Keratinocyte (primary cell): ENCODE measurements around the gene KLHL29. TPM values are rescaled to one million over a fixed set of nuclear protein-coding genes. Genes with fewer than 3 reads are reported as not detected.

Source experiments
- DNase-seq: peaks from one replicate; pipeline ENCODE4 v3.0.0-alpha.2; 2011; ENCODE audit warnings: low read depth, missing footprints, low spot score
- FAIRE-seq: peaks from 2 replicates; lab custom pipeline; 2011; peaks lifted over from hg19 to GRCh38; lab: Jason Lieb, UNC
- H2AFZ ChIP-seq: 2 replicates; pipeline ENCODE4 v1.6.0; 2012; ENCODE audit warnings: low read length, control low read depth, inconsistent platforms; ENCODE audit not compliant: control insufficient read depth
- H3K27ac ChIP-seq: 2 replicates; pipeline ENCODE4 v1.5.1; 2011; ENCODE audit warnings: low read length; ENCODE audit not compliant: control insufficient read depth, insufficient read depth
- H3K27me3 ChIP-seq: 3 replicates; pipeline ENCODE4 v1.6.0; 2011; ENCODE audit warnings: low read length; ENCODE audit not compliant: control insufficient read depth, insufficient read depth; ENCODE audit errors: extremely low read depth
- H3K36me3 ChIP-seq, 2 experiments: 2 replicates in 1 of 2; 3 replicates in 1 of 2; pipeline ENCODE4 v1.5.1; 2011; ENCODE audit warnings: low read length in 2 of 2, mild to moderate bottlenecking in 1 of 2; ENCODE audit not compliant: control insufficient read depth in 2 of 2, insufficient read depth in 2 of 2; ENCODE audit errors: extremely low read depth in 1 of 2
- H3K4me1 ChIP-seq: 3 replicates; pipeline ENCODE4 v1.5.1; 2011; ENCODE audit warnings: low read length; ENCODE audit not compliant: control insufficient read depth, insufficient read depth; ENCODE audit errors: extremely low read depth
- H3K4me2 ChIP-seq: 3 replicates; pipeline ENCODE4 v1.6.0; 2011; ENCODE audit warnings: low read depth, low read length; ENCODE audit not compliant: control insufficient read depth, insufficient read depth; ENCODE audit errors: extremely low read depth
- H3K4me3 ChIP-seq, 3 experiments: fragments of 200-600 bp in 1 of 3; sonication (generic) in 1 of 3; 2 replicates in 2 of 3; 3 replicates in 1 of 3; pipeline ENCODE4 v1.5.1; 2011 to 2016; ENCODE audit warnings: low read length in 3 of 3, mild to moderate bottlenecking in 3 of 3, control low read depth in 2 of 3, inconsistent platforms in 1 of 3, low read depth in 1 of 3, mixed read lengths in 1 of 3, mixed run types in 1 of 3, moderate library complexity in 1 of 3; ENCODE audit not compliant: control insufficient read depth in 2 of 3, insufficient read depth in 2 of 3; ENCODE audit errors: extremely low read depth in 1 of 3
- H3K79me2 ChIP-seq: 2 replicates; pipeline ENCODE4 v1.6.0; 2012; ENCODE audit warnings: low read length; ENCODE audit not compliant: control insufficient read depth, insufficient read depth
- H3K9ac ChIP-seq: 3 replicates; pipeline ENCODE4 v1.6.0; 2011; ENCODE audit warnings: low read length; ENCODE audit not compliant: control insufficient read depth, insufficient read depth; ENCODE audit errors: extremely low read depth
- H3K9me1 ChIP-seq: 3 replicates; pipeline ENCODE4 v1.6.0; 2011; ENCODE audit warnings: low read length; ENCODE audit not compliant: control insufficient read depth, insufficient read depth; ENCODE audit errors: extremely low read depth
- H3K9me3 ChIP-seq: 2 replicates; pipeline ENCODE4 v1.5.1; 2012; ENCODE audit warnings: low read depth, low read length; ENCODE audit not compliant: control insufficient read depth
- H4K20me1 ChIP-seq: 3 replicates; pipeline ENCODE4 v1.6.0; 2011; ENCODE audit warnings: low read length; ENCODE audit not compliant: control insufficient read depth, insufficient read depth; ENCODE audit errors: extremely low read depth
- EZH2 ChIP-seq: IDR thresholded peaks from one replicate; pipeline ENCODE4 v1.6.1; 2012; ENCODE audit warnings: inconsistent platforms, mild to moderate bottlenecking, low read length, moderate library complexity
- dilution Hi-C: fragments of 300-500 bp; cut with MboI; formaldehyde crosslinking; loops from one replicate; pipeline ENCODE4 v1.7.0; 2020; ENCODE audit warnings: low sequenced_read_pairs; ENCODE audit not compliant: extremely low pct_ligation_motif_present
- polyA plus RNA-seq, 5 experiments: library from polyadenylated mRNA; depleted of rRNA in 3 of 5; stranded (reverse) in 3 of 5; stranded (forward) in 1 of 5; unstranded in 1 of 5; fragments of >200 nt; gene quantifications; 1 replicate in 1 of 5; 2 replicates in 3 of 5; 3 replicates in 1 of 5; pipeline versions ENCODE4 v1.2.1 to v1.2.3, GENCODE V29; 2011 to 2012; ENCODE audit warnings: missing spikeins in 2 of 5, low read depth in 1 of 5, low replicate concordance in 1 of 5
- TF ChIP-seq, protein P1 (sequence below), 3 experiments: IDR thresholded peaks in 1 of 3; conservative IDR thresholded peaks in 1 of 3; optimal IDR thresholded peaks in 1 of 3; 2 replicates in 2 of 3; 3 replicates in 1 of 3; pipeline versions ENCODE3 to v1.5.1; 2011; ENCODE audit warnings: low read length in 3 of 3, mild to moderate bottlenecking in 3 of 3, moderate library complexity in 2 of 3, control low read depth in 1 of 3, inconsistent platforms in 1 of 3; ENCODE audit not compliant: insufficient read depth in 2 of 3; ENCODE audit errors: extremely low read depth in 1 of 3

KLHL29 gene
- polyA plus RNA-seq, 1 donor (not counting 4 experiments of a cell fraction or from before 2014, with no cell fraction given), result 4.7 TPM

GRCh38 chr2:23718931-23719700 is 334.1 kb downstream of the KLHL29 start:
- H2AFZ ChIP-seq, result no peak overlapping the region
- H3K4me1 ChIP-seq, result no peaks in the 10 kb centered on the region
- no peak overlapping the region for H3K9ac ChIP-seq
- H3K4me2 ChIP-seq, result no peak overlapping the region
- FAIRE-seq (no peak), DNase-seq (no peak)
- H4K20me1 ChIP-seq, result no peaks in the 10 kb centered on the region
- no peak overlapping the region for H3K4me3 ChIP-seq
- TF ChIP-seq, protein P1, sequence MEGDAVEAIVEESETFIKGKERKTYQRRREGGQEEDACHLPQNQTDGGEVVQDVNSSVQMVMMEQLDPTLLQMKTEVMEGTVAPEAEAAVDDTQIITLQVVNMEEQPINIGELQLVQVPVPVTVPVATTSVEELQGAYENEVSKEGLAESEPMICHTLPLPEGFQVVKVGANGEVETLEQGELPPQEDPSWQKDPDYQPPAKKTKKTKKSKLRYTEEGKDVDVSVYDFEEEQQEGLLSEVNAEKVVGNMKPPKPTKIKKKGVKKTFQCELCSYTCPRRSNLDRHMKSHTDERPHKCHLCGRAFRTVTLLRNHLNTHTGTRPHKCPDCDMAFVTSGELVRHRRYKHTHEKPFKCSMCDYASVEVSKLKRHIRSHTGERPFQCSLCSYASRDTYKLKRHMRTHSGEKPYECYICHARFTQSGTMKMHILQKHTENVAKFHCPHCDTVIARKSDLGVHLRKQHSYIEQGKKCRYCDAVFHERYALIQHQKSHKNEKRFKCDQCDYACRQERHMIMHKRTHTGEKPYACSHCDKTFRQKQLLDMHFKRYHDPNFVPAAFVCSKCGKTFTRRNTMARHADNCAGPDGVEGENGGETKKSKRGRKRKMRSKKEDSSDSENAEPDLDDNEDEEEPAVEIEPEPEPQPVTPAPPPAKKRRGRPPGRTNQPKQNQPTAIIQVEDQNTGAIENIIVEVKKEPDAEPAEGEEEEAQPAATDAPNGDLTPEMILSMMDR (optimal IDR thresholded peaks at IDR 0.05 in 1 of 3, IDR thresholded peaks at IDR 0.05 in 1 of 3, conservative IDR thresholded peaks at IDR 0.05 in 1 of 3; ENCODE audit: extremely low read depth in 1 of 3, insufficient read depth in 2 of 3, low read length in 3 of 3), result no peak
- no peak for TF ChIP-seq EZH2
- H3K9me1 ChIP-seq, result no peaks in the 10 kb centered on the region
- no peaks in the 10 kb centered on the region for H3K79me2 ChIP-seq
- dilution Hi-C loops, result no loop called here
- H3K36me3 ChIP-seq, result peaks cover 0 to 1% of the 10 kb centered on the region in 2 experiments
- H3K27me3 ChIP-seq, result no peaks in the 10 kb centered on the region
- peaks cover 4% of the 10 kb centered on the region for H3K9me3 ChIP-seq
- no peak overlapping the region for H3K27ac ChIP-seq

- no peak for DNase-seq
- no peaks in the 10 kb centered on the region for H3K27me3 ChIP-seq
- no peak overlapping the region for H2AFZ ChIP-seq
- no peaks in the 10 kb centered on the region for H4K20me1 ChIP-seq
- H3K4me1 ChIP-seq, result no peaks in the 10 kb centered on the region
- FAIRE-seq, result no peak
- no peak overlapping the region for H3K4me2 ChIP-seq
- H3K36me3 ChIP-seq, result peaks cover 0 to 1% of the 10 kb centered on the region in 2 experiments
- peaks cover 4% of the 10 kb centered on the region for H3K9me3 ChIP-seq
- no peak for TF ChIP-seq EZH2
- TF ChIP-seq, protein P1 (optimal IDR thresholded peaks at IDR 0.05 in 1 of 3, IDR thresholded peaks at IDR 0.05 in 1 of 3, conservative IDR thresholded peaks at IDR 0.05 in 1 of 3; ENCODE audit: extremely low read depth in 1 of 3, insufficient read depth in 2 of 3, low read length in 3 of 3), result no peak
- H3K9ac ChIP-seq, result no peak overlapping the region
- H3K27ac ChIP-seq, result no peak overlapping the region
- no peak overlapping the region for H3K4me3 ChIP-seq
- H3K9me1 ChIP-seq, result no peaks in the 10 kb centered on the region
- dilution Hi-C loops, result no loop called here
- no peaks in the 10 kb centered on the region for H3K79me2 ChIP-seq
Measured at GRCh38 chr2:23719716-23720115, 334.7 kb downstream of the KLHL29 start.
